Neural cell (in vitro differentiated cells): ENCODE data around the gene SCD. TPM values are rescaled to one million over a fixed set of nuclear protein-coding genes. Genes with fewer than 3 reads are reported as not detected.
A peak's percentile ranks its signal among the peaks of the same experiment; 100 is the strongest.
"Not testable (repeated sequence)": the region's sequence is repeated elsewhere in the genome, so short reads cannot be mapped to it uniquely, and the experiment has no call there.

Experiments
- H2AFZ ChIP-seq: fragments of 200-600, 300-800 bp; sonication (generic), shearing (Covaris generic); 2 replicates; pipeline ENCODE4 v1.6.0; 2014; ENCODE audit warnings: low read depth, mild to moderate bottlenecking, antibody characterized with exemption, low read length, moderate library complexity
- H3F3A ChIP-seq: fragments of 200-600 bp; shearing (Covaris generic); 2 replicates; pipeline ENCODE4 v1.6.1; 2016; ENCODE audit warnings: mild to moderate bottlenecking, moderate library complexity, mixed read lengths, antibody characterized with exemption, low read length; ENCODE audit not compliant: insufficient read depth, poor library complexity, severe bottlenecking
- H3K27ac ChIP-seq: fragments of 200-600, 300-800 bp; sonication (generic), shearing (Covaris generic); 2 replicates; pipeline ENCODE4 v1.5.1; 2014; ENCODE audit warnings: mild to moderate bottlenecking, low read length, moderate library complexity
- H3K27me3 ChIP-seq: fragments of 300-800, 200-600 bp; sonication (generic), shearing (Covaris generic); 2 replicates; pipeline ENCODE4 v1.6.0; 2014; ENCODE audit warnings: mild to moderate bottlenecking, low read depth, low read length, moderate library complexity; ENCODE audit not compliant: insufficient read depth
- H3K36me3 ChIP-seq: fragments of 300-800, 200-600 bp; sonication (generic), shearing (Covaris generic); 2 replicates; pipeline ENCODE4 v1.5.1; 2014; ENCODE audit warnings: mild to moderate bottlenecking, antibody characterized with exemption, low read length, moderate library complexity; ENCODE audit not compliant: insufficient read depth
- H3K4me2 ChIP-seq: fragments of 300-800, 200-600 bp; sonication (generic), shearing (Covaris generic); 2 replicates; pipeline ENCODE4 v1.6.0; 2014; ENCODE audit warnings: mild to moderate bottlenecking, low read length
- H3K4me3 ChIP-seq: fragments of 300-800, 200-600 bp; sonication (generic), shearing (Covaris generic); 2 replicates; pipeline ENCODE4 v1.5.1; 2014; ENCODE audit warnings: mild to moderate bottlenecking, low read length, moderate library complexity
- H3K79me2 ChIP-seq: fragments of 200-600 bp; shearing (Covaris generic); replicated peaks from 2 replicates; pipeline ENCODE4 v1.6.0; 2014; ENCODE audit warnings: mild to moderate bottlenecking, low read length, moderate library complexity; ENCODE audit not compliant: insufficient read depth
- H3K9ac ChIP-seq: fragments of 300-800, 200-600 bp; sonication (generic), shearing (Covaris generic); 2 replicates; pipeline ENCODE4 v1.6.1; 2016; ENCODE audit warnings: mild to moderate bottlenecking, low read length, mixed read lengths
- H3K9me2 ChIP-seq: fragments of 200-600 bp; shearing (Covaris generic); 2 replicates; pipeline ENCODE4 v1.6.1; 2016; ENCODE audit warnings: mild to moderate bottlenecking, low read length, mixed read lengths; ENCODE audit not compliant: insufficient read depth
- H3K9me3 ChIP-seq: fragments of 200-600, 300-800 bp; sonication (generic), shearing (Covaris generic); 2 replicates; pipeline ENCODE4 v1.6.1; 2016; ENCODE audit warnings: mild to moderate bottlenecking, mixed run types, low read length, moderate library complexity, mixed read lengths
- H4K20me1 ChIP-seq: fragments of 200-600 bp; shearing (Covaris generic); 2 replicates; pipeline ENCODE4 v1.6.1; 2016; ENCODE audit warnings: mild to moderate bottlenecking, mixed run types; ENCODE audit not compliant: insufficient read depth
- EP300 ChIP-seq: fragments of 450-650 bp; conservative IDR thresholded peaks from 2 replicates; pipeline ENCODE4 v1.6.1; 2014; ENCODE audit warnings: antibody characterized with exemption, mild to moderate bottlenecking, moderate library complexity; ENCODE audit not compliant: poor library complexity, severe bottlenecking
- MXI1 ChIP-seq: fragments of 450-650 bp; conservative IDR thresholded peaks from 2 replicates; pipeline ENCODE4 v1.6.1; 2014; ENCODE audit warnings: antibody characterized with exemption, mild to moderate bottlenecking; ENCODE audit not compliant: poor library complexity, severe bottlenecking
- POLR2AphosphoS5 ChIP-seq: IDR thresholded peaks from 2 replicates; pipeline ENCODE4 v1.6.1; 2012
- RAD21 ChIP-seq: fragments of 450-650 bp; conservative IDR thresholded peaks from 2 replicates; pipeline ENCODE4 v1.6.1; 2014; ENCODE audit warnings: antibody characterized with exemption, mild to moderate bottlenecking, moderate library complexity
- SMC3 ChIP-seq: fragments of 450-650 bp; conservative IDR thresholded peaks from 2 replicates; pipeline ENCODE4 v1.6.1; 2014; ENCODE audit warnings: antibody characterized with exemption, mild to moderate bottlenecking, moderate library complexity; ENCODE audit not compliant: poor library complexity
- TAF1 ChIP-seq: IDR thresholded peaks from 2 replicates; pipeline ENCODE4 v1.6.1; 2012; ENCODE audit warnings: low read depth
- polyA minus RNA-seq: library from RNA; depleted of rRNA, polyadenylated mRNA; stranded (reverse); fragments of >200 nt; gene quantifications from 2 replicates; pipeline ENCODE4 v1.2.3, GENCODE V29; 2014
- polyA plus RNA-seq: library from polyadenylated mRNA; depleted of rRNA; stranded (reverse); fragments of >200 nt; gene quantifications from 2 replicates; pipeline ENCODE4 v1.2.3, GENCODE V29; 2014
- TF ChIP-seq, protein P1 (sequence below): fragments of 450-650 bp; IDR thresholded peaks from 2 replicates; pipeline ENCODE4 v1.5.1; 2014; ENCODE audit warnings: antibody characterized with exemption, mild to moderate bottlenecking, moderate library complexity; ENCODE audit not compliant: poor library complexity, severe bottlenecking

The SCD gene
- polyA plus RNA-seq (82.9 and 85.0 TPM in 2 replicates), polyA minus RNA-seq (110 and 123 TPM in 2 replicates)

DNA sequence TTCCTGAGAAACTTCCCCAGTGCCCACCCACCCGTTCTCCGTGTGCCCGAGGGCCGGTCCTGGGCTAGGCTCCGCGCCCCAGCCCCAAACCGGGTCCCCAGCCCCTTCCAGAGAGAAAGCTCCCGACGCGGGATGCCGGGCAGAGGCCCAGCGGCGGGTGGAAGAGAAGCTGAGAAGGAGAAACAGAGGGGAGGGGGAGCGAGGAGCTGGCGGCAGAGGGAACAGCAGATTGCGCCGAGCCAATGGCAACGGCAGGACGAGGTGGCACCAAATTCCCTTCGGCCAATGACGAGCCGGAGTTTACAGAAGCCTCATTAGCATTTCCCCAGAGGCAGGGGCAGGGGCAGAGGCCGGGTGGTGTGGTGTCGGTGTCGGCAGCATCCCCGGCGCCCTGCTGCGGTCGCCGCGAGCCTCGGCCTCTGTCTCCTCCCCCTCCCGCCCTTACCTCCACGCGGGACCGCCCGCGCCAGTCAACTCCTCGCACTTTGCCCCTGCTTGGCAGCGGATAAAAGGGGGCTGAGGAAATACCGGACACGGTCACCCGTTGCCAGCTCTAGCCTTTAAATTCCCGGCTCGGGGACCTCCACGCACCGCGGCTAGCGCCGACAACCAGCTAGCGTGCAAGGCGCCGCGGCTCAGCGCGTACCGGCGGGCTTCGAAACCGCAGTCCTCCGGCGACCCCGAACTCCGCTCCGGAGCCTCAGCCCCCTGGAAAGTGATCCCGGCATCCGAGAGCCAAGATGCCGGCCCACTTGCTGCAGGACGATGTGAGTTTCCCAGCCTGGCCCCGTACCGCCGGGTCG is at the start of gene SCD:
SCD (plus strand) TSS at position 469 of the 803 bp plus-strand sequence; CDS start at position 741, 272 bp downstream.
- H3K79me2 ChIP-seq, result peaks cover 61% of the 10 kb centered on the region
- peak within 1 kb of the TSS; percentile 94 for H2AFZ ChIP-seq

DNA sequence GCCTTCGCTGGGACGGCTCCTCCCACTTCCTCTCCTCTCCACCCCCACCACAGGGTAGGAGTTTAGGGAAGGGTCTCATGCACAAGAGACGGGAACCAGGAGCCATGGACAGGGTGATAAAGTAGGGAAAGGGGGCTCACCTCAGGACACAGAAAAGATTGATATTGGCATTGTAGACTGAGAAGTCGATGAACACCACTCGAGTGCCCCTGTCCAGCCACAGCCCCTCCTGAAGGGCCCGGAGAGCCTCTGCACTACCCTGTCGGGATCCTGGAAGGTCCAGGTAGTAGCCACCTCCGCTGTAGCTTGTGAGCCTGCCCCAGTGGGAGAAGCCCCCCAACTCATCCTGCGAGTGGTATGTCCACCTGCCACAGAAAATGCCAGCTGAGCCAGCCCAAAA is 49.8 kb upstream of the SCD start:
- no peaks in the 10 kb centered on the region for H3K27me3 ChIP-seq
- no peaks in the 10 kb centered on the region for H3K79me2 ChIP-seq
- no peaks in the 10 kb centered on the region for H3F3A ChIP-seq
- H3K36me3 ChIP-seq, result no peaks in the 10 kb centered on the region
- TF ChIP-seq RAD21 (no peak), EP300 (no peak), MXI1 (no peak), SMC3 (no peak)
- TF ChIP-seq, protein P1, sequence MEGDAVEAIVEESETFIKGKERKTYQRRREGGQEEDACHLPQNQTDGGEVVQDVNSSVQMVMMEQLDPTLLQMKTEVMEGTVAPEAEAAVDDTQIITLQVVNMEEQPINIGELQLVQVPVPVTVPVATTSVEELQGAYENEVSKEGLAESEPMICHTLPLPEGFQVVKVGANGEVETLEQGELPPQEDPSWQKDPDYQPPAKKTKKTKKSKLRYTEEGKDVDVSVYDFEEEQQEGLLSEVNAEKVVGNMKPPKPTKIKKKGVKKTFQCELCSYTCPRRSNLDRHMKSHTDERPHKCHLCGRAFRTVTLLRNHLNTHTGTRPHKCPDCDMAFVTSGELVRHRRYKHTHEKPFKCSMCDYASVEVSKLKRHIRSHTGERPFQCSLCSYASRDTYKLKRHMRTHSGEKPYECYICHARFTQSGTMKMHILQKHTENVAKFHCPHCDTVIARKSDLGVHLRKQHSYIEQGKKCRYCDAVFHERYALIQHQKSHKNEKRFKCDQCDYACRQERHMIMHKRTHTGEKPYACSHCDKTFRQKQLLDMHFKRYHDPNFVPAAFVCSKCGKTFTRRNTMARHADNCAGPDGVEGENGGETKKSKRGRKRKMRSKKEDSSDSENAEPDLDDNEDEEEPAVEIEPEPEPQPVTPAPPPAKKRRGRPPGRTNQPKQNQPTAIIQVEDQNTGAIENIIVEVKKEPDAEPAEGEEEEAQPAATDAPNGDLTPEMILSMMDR, result no peak
- H3K4me3 ChIP-seq, result no peak overlapping the region
- no peak overlapping the region for H3K4me2 ChIP-seq
- H3K9me2 ChIP-seq, result no peaks in the 10 kb centered on the region
- no peaks in the 10 kb centered on the region for H4K20me1 ChIP-seq
- no peak overlapping the region for H3K27ac ChIP-seq
- no peak overlapping the region for H3K9ac ChIP-seq
- no peaks in the 10 kb centered on the region for H3K9me3 ChIP-seq
- no peak overlapping the region for H2AFZ ChIP-seq

More for the DNA sequence above, at the start of gene SCD:
- H3K27me3 ChIP-seq, result no peaks in the 10 kb centered on the region
- peaks cover 3% of the 10 kb centered on the region for H4K20me1 ChIP-seq
- H3F3A ChIP-seq, result no peaks in the 10 kb centered on the region
- TF ChIP-seq EP300, result peak; percentile 19
- peak; percentile 66 for TF ChIP-seq POLR2AphosphoS5
- peak; percentile 60 for TF ChIP-seq TAF1
- no peak for TF ChIP-seq RAD21
- TF ChIP-seq MXI1, result peak; percentile 25
- TF ChIP-seq SMC3, result no peak
- no peaks in the 10 kb centered on the region for H3K9me3 ChIP-seq
- peak within 1 kb of the TSS; percentile 98 for H3K4me3 ChIP-seq
- peak within 1 kb of the TSS; percentile 89 for H3K27ac ChIP-seq
- no peaks in the 10 kb centered on the region for H3K36me3 ChIP-seq
- H3K9me2 ChIP-seq, result no peaks in the 10 kb centered on the region
- H3K4me2 ChIP-seq, result peak within 1 kb of the TSS; percentile 76
- H3K9ac ChIP-seq, result peak within 1 kb of the TSS; percentile 87

DNA sequence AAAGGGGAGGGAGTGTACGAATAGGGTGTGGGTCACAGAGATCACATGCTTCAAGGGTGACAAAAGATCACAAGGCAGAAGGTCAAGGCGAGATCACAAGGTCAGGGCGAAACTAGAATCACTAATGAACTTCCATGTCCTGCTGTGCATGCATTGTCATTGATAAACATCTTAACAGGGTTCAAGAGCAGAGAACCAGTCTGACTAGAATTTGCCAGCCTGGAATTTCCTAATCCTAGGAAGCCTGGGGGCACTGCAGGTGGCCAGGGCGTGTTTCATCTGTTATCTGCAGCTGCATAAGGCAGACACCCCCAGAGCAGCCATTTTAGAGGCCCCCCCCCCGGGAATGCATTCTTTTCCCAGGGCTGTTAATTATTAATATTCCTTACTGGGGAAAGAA is 45.9 kb upstream of the SCD start:
- not testable (repeated sequence) for H2AFZ ChIP-seq, H4K20me1 ChIP-seq, H3K9me2 ChIP-seq, H3K79me2 ChIP-seq, H3K9ac ChIP-seq, H3K27ac ChIP-seq, H3K4me3 ChIP-seq, H3K9me3 ChIP-seq, H3K4me2 ChIP-seq, H3F3A ChIP-seq, H3K36me3 ChIP-seq, H3K27me3 ChIP-seq
